K562 (cell line): ENCODE data around the gene LRRC57. TPM values are rescaled to one million over a fixed set of nuclear protein-coding genes. Genes with fewer than 3 reads are reported as not detected.

ENCODE experiments used
- ATAC-seq: fragments of 200-7000 bp; cut with Tn5 transposase; 3 replicates; pipeline ENCODE4 v1.9.1; 2020; ENCODE audit warnings: moderate library complexity
- BruUV-seq: library from RNA; stranded (reverse); fragments of 400-500 nt; replicated peaks from 2 replicates; lab custom pipeline; 2021; lab: Mats Ljungman, UMichigan
- CTCF ChIA-PET: fragments of 300-600 bp; formaldehyde crosslinking; extraction: SDS; loops from one replicate; lab custom pipeline; 2021; ENCODE audit warnings: low intra/inter-chr PET ratio; lab: Yijun Ruan, JAX
- POLR2A ChIA-PET: fragments of 300-600, 350-650 bp; sonication (Branson Sonifier 250); formaldehyde crosslinking; extraction: SDS; loops from one replicate; lab custom pipeline; 2021; ENCODE audit warnings: antibody characterized with exemption, inconsistent platforms; lab: Yijun Ruan, JAX
- DNase-seq, 4 experiments: peaks; one replicate each; pipeline versions ENCODE4 v3.0.0 to v3.0.0-alpha.2; 2011 to 2018; ENCODE audit warnings: low spot score in 3 of 4, mixed read lengths in 3 of 4; ENCODE audit errors: extremely low read depth in 1 of 4
- FAIRE-seq: peaks from 2 replicates; lab custom pipeline; 2011; peaks lifted over from hg19 to GRCh38; lab: Jason Lieb, UNC
- H2AFZ ChIP-seq: 2 replicates; pipeline ENCODE4 v1.6.0; 2011; ENCODE audit warnings: low read depth, low read length, control low read depth, inconsistent platforms
- H3K27ac ChIP-seq: fragments of 200-600 bp; 3 replicates; pipeline ENCODE4 v1.8.0; 2011; ENCODE audit warnings: low read depth, mild to moderate bottlenecking, control low read depth, inconsistent platforms, low read length, moderate library complexity, mixed read lengths; ENCODE audit errors: extremely low read depth
- H3K27me3 ChIP-seq, 2 experiments: fragments of 300-600 bp in 1 of 2; 2 replicates in 1 of 2; 3 replicates in 1 of 2; pipeline versions ENCODE4 v1.6.0 to v1.8.0; 2011; ENCODE audit warnings: inconsistent platforms in 2 of 2, low read length in 2 of 2, mild to moderate bottlenecking in 1 of 2, mixed read lengths in 1 of 2, moderate library complexity in 1 of 2; ENCODE audit not compliant: control insufficient read depth in 2 of 2, insufficient read depth in 2 of 2
- H3K36me3 ChIP-seq: fragments of 300-600 bp; 3 replicates; pipeline ENCODE4 v1.8.0; 2011; ENCODE audit warnings: mild to moderate bottlenecking, low read length, inconsistent platforms; ENCODE audit not compliant: control insufficient read depth, insufficient read depth
- H3K4me1 ChIP-seq, 2 experiments: fragments of 200-600 bp in 1 of 2; replicated peaks in 1 of 2; 2 replicates in 1 of 2; 3 replicates in 1 of 2; pipeline versions ENCODE4 v1.5.1 to v1.8.0; 2011; ENCODE audit warnings: inconsistent platforms in 2 of 2, low read length in 2 of 2, mild to moderate bottlenecking in 1 of 2, mixed read lengths in 1 of 2, moderate library complexity in 1 of 2; ENCODE audit not compliant: control insufficient read depth in 2 of 2, insufficient read depth in 2 of 2
- H3K4me2 ChIP-seq: 2 replicates; pipeline ENCODE4 v1.6.1; 2011; ENCODE audit warnings: low read length, control low read depth, inconsistent platforms, mixed read lengths; ENCODE audit not compliant: insufficient read depth
- H3K4me3 ChIP-seq: fragments of 200-600 bp; sonication (generic), shearing (Covaris generic); 2 replicates; pipeline ENCODE4 v1.5.1; 2016; ENCODE audit warnings: control low read depth, inconsistent platforms
- H3K79me2 ChIP-seq: fragments of 200-600 bp; 3 replicates; pipeline ENCODE4 v1.8.0; 2011; ENCODE audit warnings: low read length, inconsistent platforms; ENCODE audit not compliant: control insufficient read depth, insufficient read depth
- H3K9ac ChIP-seq, 2 experiments: 2 replicates each; pipeline versions ENCODE4 v1.6.0 to v1.6.1; 2011; ENCODE audit warnings: low read depth in 2 of 2, low read length in 2 of 2, control low read depth in 1 of 2, inconsistent platforms in 1 of 2, mild to moderate bottlenecking in 1 of 2, mixed read lengths in 1 of 2; ENCODE audit not compliant: insufficient read depth in 1 of 2
- H3K9me1 ChIP-seq: one replicate; pipeline ENCODE4 v1.6.0; 2011; ENCODE audit warnings: inconsistent platforms, mild to moderate bottlenecking, low read length, moderate library complexity; ENCODE audit not compliant: control insufficient read depth, insufficient read depth
- H3K9me3 ChIP-seq: replicated peaks from 2 replicates; pipeline ENCODE4 v1.5.1; 2011; ENCODE audit warnings: low read depth, low read length, inconsistent platforms; ENCODE audit not compliant: control insufficient read depth, insufficient read depth
- H4K20me1 ChIP-seq: replicated peaks from 2 replicates; pipeline ENCODE4 v1.6.1; 2011; ENCODE audit warnings: low read length, inconsistent platforms, mixed read lengths; ENCODE audit not compliant: control insufficient read depth, insufficient read depth
- AFF1 ChIP-seq, 2 experiments: fragments of 450-650 bp; IDR thresholded peaks; 2 replicates each; pipeline ENCODE4 v1.6.1; 2018; ENCODE audit warnings: mild to moderate bottlenecking in 2 of 2, low read depth in 1 of 2; ENCODE audit not compliant: partially characterized antibody in 2 of 2
- CBX8 ChIP-seq: fragments of 200-600 bp; sonication (generic); IDR thresholded peaks from 2 replicates; pipeline ENCODE4 v1.6.1; 2012; ENCODE audit warnings: borderline replicate concordance, mixed run types, low read depth, mild to moderate bottlenecking, moderate library complexity, mixed read lengths, low read length, control low read depth, inconsistent platforms; ENCODE audit not compliant: poor library complexity, severe bottlenecking; ENCODE audit errors: extremely low read depth
- CHD4 ChIP-seq: fragments of 200-600 bp; sonication (generic); IDR thresholded peaks from 3 replicates; pipeline ENCODE4 v1.6.1; 2012; ENCODE audit warnings: low read depth, mild to moderate bottlenecking, mixed read lengths, low read length, inconsistent platforms; ENCODE audit not compliant: insufficient read depth, insufficient replicate concordance, poor library complexity, severe bottlenecking
- ETV5 ChIP-seq: sonication (generic); formaldehyde crosslinking; IDR thresholded peaks from 2 replicates; pipeline ENCODE4 v1.4.0; 2020; ENCODE audit warnings: low read depth, mild to moderate bottlenecking, missing genetic modification reagents
- GATAD2A ChIP-seq: fragments of 450-650 bp; IDR thresholded peaks from 2 replicates; pipeline ENCODE4 v1.6.1; 2017
- HDAC6 ChIP-seq: IDR thresholded peaks from 2 replicates; pipeline ENCODE4 v1.6.1; 2012; ENCODE audit warnings: low read depth, mild to moderate bottlenecking, control low read depth, inconsistent platforms, low read length, moderate library complexity
- SIN3B ChIP-seq: fragments of 450-650 bp; IDR thresholded peaks from 2 replicates; pipeline ENCODE4 v1.6.1; 2017; ENCODE audit warnings: low read depth, mild to moderate bottlenecking, moderate library complexity
- SP1 ChIP-seq: sonication (generic); formaldehyde crosslinking; IDR thresholded peaks from 2 replicates; pipeline ENCODE4 v1.8.1; 2022; ENCODE audit warnings: mild to moderate bottlenecking, missing genetic modification reagents
- TAF7 ChIP-seq: fragments of 450-650 bp; IDR thresholded peaks from 2 replicates; pipeline ENCODE4 v1.6.1; 2016; ENCODE audit warnings: missing genetic modification characterization, missing compliant biosample characterization
- THAP12 ChIP-seq: fragments of 250-450 bp; sonication (Bioruptor Pico); IDR thresholded peaks from 2 replicates; pipeline ENCODE4 v1.9.0; 2021; ENCODE audit warnings: mild to moderate bottlenecking, inconsistent platforms
- TRIM25 ChIP-seq: fragments of 450-650 bp; IDR thresholded peaks from 2 replicates; pipeline ENCODE4 v1.7.0; 2016; ENCODE audit warnings: borderline replicate concordance
- ZBTB7A ChIP-seq: IDR thresholded peaks from 2 replicates; pipeline ENCODE4 v1.6.1; 2011; ENCODE audit warnings: low read depth, mild to moderate bottlenecking, low read length, moderate library complexity, borderline replicate concordance; ENCODE audit not compliant: control insufficient read depth
- WGBS: fragments of 100-300 bp; shearing (Covaris generic); methylation state at CpG from one replicate; pipeline ENCODE4 v1.1.6; 2016; ENCODE audit warnings: low coverage, mixed read lengths; ENCODE audit not compliant: insufficient coverage; ENCODE audit errors: missing lambda C conversion rate; 5-methylcytosine and 5-hydroxymethylcytosine counted together
- in situ Hi-C: fragments of 300-500 bp; cut with MboI; formaldehyde crosslinking; loops from 4 replicates; pipeline ENCODE4 v1.15.0; 2018; ENCODE audit warnings: inconsistent platforms, mixed read lengths
- intact Hi-C: fragments of 100-400 bp; cut with micrococcal nuclease; formaldehyde crosslinking; loops from 2 replicates; pipeline ENCODE4 v1.14.2; 2022
- polyA plus RNA-seq, 8 experiments: library from polyadenylated mRNA; depleted of rRNA in 4 of 8; stranded (reverse) in 5 of 8; unstranded in 3 of 8; fragments of >200 nt; fragmentation: Nextera tagmentation in 2 of 8; fragmentation: Illumina TruSeq in 1 of 8; extraction: Ambion mirVana in 2 of 8; extraction: Trizol in 1 of 8; gene quantifications; 2 replicates each; pipeline versions ENCODE4 v1.2.1 to v1.2.3, GENCODE V29; 2011 to 2014; ENCODE audit warnings: inconsistent platforms in 1 of 8, missing spikeins in 1 of 8
- total RNA-seq, 7 experiments: library from RNA; depleted of rRNA in 6 of 7; stranded (reverse); fragments of >200 nt in 6 of 7; fragmentation: Illumina TruSeq in 2 of 7; extraction: Trizol in 2 of 7; gene quantifications; 2 replicates each; pipeline versions ENCODE4 v1.2.1 to v1.2.3, GENCODE V29; 2011 to 2021; ENCODE audit warnings: low replicate concordance in 1 of 7

Gene LRRC57
- total and polyA plus RNA-seq, 9 of the 15 experiments (the other 6 are each of a cell fraction or from before 2014, with no cell fraction given): 3.9 to 20.4 (median 14.8) TPM

- ATAC-seq (peak; percentile 78), DNase-seq (peak in 2 of 4 experiments; percentile 57 to 65), FAIRE-seq (no peak)
- WGBS: 2% methylated on average over 15 of the region's 15 CpGs
- H3K4me3 ChIP-seq: peak overlapping the region; percentile 98
- peak overlapping the region; percentile 91 for H3K4me2 ChIP-seq
- POLR2A ChIA-PET: interaction anchor here (1.3 to 3.2 kb wide), 4 partner anchors 11 to 53 kb away, joined by 3 to 21 read pairs (median 9); partner anchors contain the start of genes SNAP23 and STARD9
- H3K9me3 ChIP-seq: no peaks in the 10 kb centered on the region
- H3K27ac ChIP-seq: peak overlapping the region; percentile 89
- H3K27me3 ChIP-seq: no peaks in the 10 kb centered on the region
- peaks cover 5% of the 10 kb centered on the region; the same call in 1 of the 2 replicates for H4K20me1 ChIP-seq
- in situ Hi-C loops: no loop called here
- H3K4me1 ChIP-seq: peaks cover 9 to 24% of the 10 kb centered on the region in 2 experiments
- H2AFZ ChIP-seq: peak overlapping the region; percentile 94
- H3K9ac ChIP-seq: peak overlapping the region; percentile 93 to 97
- CTCF ChIA-PET: no interaction called here
- H3K36me3 ChIP-seq: peaks cover 53% of the 10 kb centered on the region
- intact Hi-C loops: loop anchor here (2.0 to 10.0 kb wide), 2 partner anchors 54 to 106 kb away; partner anchors contain the start of gene SNAP23
- peaks cover 78% of the 10 kb centered on the region for H3K79me2 ChIP-seq
- TSS peak; percentile 62 for BruUV-seq
- H3K9me1 ChIP-seq: no peaks in the 10 kb centered on the region
- no peak for TF ChIP-seq TAF7 (tag)
- 0 out of 2 replicates have a peak, but pooled peaks have one; percentile 0 for TF ChIP-seq THAP12 (CRISPR knock-in tag)
- TF ChIP-seq ZBTB7A: peak; percentile 93
- no peak for TF ChIP-seq CBX8
- TF ChIP-seq ETV5 (CRISPR knock-in tag): no peak
- TF ChIP-seq CHD4: no peak
- TF ChIP-seq GATAD2A: peak; percentile 60; the same call in 1 of the 2 replicates
- TF ChIP-seq SP1 (CRISPR knock-in tag): peak; percentile 2; the same call in 1 of the 2 replicates
- TF ChIP-seq SIN3B: 0 out of 2 replicates have a peak, but pooled peaks have one; percentile 5
- TF ChIP-seq AFF1 (IDR thresholded peaks at IDR 0.05; ENCODE audit: low read depth in 1 of 2, partially characterized antibody in 2 of 2): peak in 1 of 2 experiments; percentile 91
- TF ChIP-seq HDAC6: no peak
- TF ChIP-seq TRIM25: 0 out of 2 replicates have a peak, but pooled peaks have one; percentile 74
These were observed 469 bp upstream of the LRRC57 start for GRCh38 chr15:42549032-42549491.
